Lower leg skin (tissue), 3 donors: ENCODE measurements around the gene ANKRD40CL.

Experiments
- CTCF ChIP-seq, 3 donors: fragments of 450-650 bp; IDR thresholded peaks; one replicate each; pipeline ENCODE4 v1.5.1; 2016; ENCODE audit warnings: antibody characterized with exemption in 3 of 3, mild to moderate bottlenecking in 3 of 3, moderate library complexity in 2 of 3
- POLR2A ChIP-seq, 2 donors: fragments of 450-650 bp; IDR thresholded peaks; one replicate each; pipeline ENCODE4 v1.6.1; 2016 to 2017; ENCODE audit warnings: antibody characterized with exemption in 2 of 2, mild to moderate bottlenecking in 1 of 2, moderate library complexity in 1 of 2

DNA sequence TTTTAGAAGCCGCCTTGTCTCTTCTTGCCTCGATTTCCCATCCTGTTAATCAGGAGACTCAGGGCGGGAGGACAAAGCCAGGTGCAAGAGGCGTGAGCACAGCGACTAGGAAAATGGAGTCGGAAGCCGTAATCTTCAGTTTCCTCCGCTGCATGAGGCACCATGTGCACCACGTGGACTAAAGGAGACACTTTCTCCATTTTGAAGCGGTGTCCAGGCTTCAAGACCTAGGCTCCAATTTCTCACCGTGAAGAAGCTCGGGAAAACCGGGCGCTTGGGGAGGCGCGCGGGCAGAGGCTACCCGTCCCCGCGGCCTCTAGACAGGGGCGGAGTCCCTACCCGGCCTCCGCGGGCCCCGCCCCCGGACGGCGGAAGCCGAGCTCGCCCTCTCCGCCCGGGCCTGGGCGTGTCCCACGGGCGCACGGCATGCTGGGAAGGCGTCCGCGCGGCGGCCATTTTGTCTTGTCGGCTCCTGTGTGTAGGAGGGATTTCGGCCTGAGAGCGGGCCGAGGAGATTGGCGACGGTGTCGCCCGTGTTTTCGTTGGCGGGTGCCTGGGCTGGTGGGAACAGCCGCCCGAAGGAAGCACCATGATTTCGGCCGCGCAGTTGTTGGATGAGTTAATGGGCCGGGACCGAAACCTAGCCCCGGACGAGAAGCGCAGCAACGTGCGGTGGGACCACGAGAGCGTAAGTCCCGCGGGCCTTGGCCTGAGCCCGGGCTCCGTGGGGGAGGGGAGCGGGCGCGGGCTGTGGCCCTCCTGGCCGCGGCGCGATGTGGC, 48.0 kb downstream of the ANKRD40CL start, which contains the start of gene LUC7L3:
- TF ChIP-seq POLR2A (IDR thresholded peaks at IDR 0.05) = peak in 1 of 2 donors; percentile 43
- no peak for TF ChIP-seq CTCF (IDR thresholded peaks at IDR 0.05)
